Activated CD4-positive, alpha-beta T cell treated with anti-CD3 and anti-CD28 coated beads for 1 hour (primary cell): ENCODE results near the gene RANBP1.

Source experiments
- DNase-seq: peaks from one replicate; pipeline ENCODE4 v3.0.0-alpha.2; 2020

Gene RANBP1

DNA sequence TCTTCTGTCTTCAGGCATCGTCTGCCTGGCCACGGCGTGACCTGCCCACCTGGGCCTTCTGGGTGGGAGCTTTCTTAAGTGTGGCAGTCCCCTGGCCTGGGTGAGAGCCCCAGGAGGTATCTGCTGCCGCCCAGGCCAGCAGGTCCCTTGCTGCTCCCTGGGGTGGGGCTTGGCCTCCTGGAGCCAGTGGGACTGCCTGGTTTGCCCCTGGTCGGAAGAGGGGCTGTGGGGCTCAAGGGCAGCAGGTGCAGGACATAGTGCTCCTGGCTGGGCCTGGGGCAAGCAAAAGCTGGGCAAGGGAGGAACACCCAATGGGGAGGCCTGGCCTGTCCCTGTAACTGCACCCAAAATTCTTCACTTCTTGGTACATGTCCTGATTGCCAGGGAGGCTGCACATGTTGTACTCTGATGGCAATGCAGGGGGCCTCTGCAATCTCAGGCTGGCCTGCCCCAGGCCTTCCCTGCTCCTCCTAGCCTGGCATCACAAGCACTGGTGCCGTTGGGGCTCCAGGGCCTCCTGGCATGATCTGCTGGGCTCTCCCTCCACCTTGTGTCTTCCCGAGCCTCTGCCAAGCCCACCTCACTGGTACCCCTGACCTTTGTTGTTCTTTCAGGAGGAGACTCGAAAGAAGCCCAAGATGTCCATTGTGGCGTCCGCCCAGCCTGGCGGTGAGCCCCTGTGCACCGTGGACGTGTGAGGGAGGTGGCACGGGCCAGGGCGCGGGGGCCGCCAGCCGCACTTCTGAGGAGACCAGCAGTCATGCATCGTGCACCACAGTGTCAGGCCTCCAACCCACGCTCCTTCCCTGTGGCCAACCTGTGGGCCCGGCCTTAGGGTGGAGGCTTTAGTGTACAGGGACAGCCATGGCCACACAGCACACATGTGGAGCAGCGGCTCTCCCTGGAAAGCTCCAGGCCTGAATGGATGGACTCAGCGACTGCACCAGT is 6.2 kb upstream of the RANBP1 start:
- no peak for DNase-seq

DNA sequence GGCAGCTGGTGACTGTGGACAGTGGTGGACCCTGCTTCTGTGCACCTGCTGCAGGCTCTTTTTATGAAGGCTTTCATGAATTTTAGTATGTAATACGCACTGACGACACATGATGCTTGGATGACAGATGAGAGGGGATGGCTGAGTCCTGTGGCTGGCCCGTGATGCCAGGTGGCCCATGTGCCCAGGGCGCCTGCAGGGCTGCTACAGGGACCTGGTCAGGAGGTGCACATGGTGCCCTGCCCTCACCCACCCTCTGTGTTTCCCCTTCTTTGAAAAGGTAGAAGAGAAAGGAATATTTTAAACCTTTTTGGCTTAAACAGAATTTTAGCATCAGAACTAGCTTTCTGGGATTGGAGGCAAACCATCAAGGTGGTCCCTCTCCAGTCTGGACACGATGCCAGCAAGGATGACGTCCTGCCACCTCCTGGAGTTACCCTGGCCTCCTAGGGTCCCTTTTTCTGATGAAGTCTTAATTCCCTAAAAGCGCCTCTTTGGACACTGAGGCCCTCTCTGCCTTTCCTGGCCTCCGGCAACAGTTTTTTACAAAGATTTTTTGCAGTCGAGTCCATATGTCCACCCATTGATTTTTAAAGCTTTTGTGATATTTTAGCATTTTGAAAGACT is 5.4 kb upstream of the RANBP1 start:
- no peak for DNase-seq

DNA sequence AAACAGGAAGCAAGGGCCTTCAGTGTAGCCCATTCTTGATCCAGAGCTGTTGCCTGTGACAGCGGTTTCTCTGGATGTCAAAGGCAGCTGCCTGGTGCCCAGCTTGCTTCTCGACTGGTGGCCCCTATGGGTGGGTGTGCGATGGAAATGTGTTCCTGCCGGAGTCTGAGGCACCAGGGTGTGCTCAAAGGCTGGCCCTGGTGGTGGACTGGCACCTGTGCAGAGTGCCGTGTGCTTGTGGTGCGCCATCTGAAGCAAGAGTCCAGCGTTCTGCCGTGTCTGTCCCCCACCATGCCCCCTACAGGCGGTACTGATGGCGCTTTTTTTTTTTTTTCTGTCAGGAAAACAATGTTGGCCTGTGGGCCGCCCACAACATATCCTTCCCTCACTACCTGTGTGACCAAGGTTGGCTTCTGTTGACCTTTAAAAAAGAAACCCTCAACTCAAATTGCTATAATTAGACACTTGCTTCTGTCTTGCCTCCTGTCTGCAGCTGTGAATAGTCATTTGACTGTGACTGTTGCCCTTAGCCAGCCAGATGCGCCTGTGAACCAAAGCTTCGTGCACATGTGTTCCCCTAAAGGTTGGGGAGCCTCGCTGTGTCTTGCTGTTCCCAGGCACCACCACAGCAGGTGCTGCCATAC is 4.7 kb upstream of the RANBP1 start:
- no peak for DNase-seq

DNA sequence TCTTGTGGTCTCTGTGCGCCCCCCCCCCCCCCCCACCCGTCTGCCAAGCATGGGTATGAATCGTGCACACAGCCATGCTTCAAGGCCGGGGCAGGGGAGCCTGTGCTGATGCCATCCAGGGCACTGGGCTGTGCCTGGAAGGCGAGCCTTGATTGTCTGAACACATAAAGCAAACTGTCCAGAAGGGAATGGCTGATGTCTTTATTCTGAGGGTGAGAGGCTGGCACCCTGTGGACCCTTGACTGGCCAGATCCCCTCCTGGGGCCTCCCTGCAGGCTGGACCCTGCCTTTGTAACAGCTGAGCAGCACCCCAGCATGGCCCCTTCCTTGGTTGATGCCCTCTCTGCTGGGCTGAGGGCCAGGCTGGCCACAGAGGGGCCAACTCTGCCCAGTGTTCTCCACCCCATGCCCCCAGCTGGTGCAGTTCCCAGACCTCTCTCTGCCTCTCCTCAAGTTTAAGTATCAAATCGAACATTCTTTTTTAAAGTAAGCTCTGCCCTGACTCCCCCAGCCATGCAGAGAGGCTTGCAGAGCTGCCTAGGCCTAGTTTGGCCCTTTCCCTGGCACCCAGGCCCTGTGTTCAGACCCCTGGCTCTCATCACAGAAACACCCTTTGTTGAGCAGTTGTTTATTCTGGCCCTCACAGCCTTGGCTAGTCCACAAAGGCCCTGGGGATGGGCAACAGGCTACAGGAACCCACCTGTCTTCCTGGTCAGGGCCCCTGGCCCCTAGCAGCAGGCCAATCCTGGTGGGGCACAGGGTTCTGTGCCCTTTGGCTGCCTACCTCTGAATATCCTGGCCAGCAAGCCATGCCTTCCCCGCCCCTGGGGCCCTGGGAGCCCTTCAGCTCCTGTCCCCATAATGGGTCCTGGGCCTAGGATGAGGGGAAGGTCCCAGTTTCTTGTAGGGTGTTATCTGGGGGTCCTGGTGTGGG is 3.9 kb upstream of the RANBP1 start:
- no peak for DNase-seq

DNA sequence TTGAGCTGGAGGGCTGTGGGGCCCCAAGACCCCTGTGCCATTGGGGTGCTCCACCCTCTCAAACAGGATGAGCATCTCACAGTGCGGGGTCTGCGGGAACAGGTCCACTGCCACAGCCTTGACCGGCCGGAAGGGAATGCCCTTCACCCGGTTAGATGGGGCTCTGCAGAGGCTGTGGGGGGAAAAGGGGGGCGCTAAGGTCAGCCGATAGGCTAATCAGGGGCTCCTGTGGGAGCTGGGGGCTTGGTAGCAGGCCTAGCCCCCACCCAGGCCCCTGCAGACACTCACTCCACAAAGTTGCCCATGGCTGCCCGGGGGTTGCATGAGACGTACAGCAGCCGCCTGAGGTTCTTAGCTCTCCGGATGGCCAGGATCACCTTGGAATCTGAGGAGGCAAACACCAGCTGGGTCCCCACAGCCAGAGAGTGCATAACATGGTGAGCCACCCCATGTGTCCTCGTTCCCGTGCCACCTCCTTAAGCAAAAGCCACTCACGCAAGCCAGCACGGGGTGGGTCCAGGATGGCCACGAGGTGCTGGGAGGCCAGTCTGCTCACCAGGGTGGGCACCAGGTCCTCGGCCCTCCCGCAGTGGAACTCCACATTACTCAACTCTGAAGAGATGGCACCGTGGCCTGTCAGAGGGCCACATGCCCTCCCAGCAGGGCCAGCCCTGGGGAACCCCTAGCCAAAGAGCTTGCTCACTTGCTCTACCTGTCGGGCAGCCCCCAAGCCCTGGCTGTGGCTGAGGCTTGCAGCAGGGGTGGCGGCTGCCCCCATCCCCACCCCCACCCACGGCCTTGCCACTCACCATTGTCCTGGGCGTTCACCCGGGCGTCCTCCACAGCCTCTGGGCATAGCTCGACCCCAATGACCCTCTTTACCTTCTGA is 3.0 kb upstream of the RANBP1 start:
- DNase-seq: no peak

DNA sequence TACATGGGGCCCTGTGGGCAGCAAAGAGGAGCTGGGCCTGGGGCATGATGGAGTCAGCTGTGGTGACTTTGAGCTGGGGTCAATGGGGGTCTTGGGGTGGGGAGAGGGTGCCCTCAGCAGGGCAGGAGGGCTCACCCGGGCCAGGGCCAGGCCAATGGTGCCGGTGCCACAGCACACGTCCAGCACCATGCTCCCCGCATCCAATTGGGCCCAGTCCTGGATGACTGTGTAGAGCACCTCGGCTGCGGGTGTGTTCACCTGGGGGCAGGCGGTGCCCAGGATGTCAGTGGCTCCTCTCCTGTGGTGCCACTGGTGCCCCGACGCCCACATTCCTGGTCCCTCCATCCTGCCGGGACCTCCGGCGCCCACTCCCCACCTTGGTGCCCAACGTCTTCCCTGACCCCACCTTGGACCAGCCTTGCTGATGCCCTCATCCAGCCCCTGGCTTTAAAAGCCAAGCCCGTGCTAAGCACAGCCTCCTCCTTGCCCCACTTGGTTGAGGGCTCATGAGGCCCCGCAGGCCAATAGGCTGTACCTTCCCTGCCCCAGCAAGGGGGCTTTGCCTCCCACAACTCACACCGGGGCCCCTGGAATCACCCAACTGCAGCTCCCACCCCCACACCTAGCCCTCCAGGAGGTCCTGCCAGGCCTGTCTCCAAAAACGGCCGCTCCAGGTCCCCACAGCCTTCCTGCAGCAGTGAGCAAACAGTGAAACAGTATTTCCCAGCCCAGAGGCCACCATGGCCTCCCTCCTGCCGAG is 2.2 kb upstream of the RANBP1 start:
- DNase-seq: no peak

DNA sequence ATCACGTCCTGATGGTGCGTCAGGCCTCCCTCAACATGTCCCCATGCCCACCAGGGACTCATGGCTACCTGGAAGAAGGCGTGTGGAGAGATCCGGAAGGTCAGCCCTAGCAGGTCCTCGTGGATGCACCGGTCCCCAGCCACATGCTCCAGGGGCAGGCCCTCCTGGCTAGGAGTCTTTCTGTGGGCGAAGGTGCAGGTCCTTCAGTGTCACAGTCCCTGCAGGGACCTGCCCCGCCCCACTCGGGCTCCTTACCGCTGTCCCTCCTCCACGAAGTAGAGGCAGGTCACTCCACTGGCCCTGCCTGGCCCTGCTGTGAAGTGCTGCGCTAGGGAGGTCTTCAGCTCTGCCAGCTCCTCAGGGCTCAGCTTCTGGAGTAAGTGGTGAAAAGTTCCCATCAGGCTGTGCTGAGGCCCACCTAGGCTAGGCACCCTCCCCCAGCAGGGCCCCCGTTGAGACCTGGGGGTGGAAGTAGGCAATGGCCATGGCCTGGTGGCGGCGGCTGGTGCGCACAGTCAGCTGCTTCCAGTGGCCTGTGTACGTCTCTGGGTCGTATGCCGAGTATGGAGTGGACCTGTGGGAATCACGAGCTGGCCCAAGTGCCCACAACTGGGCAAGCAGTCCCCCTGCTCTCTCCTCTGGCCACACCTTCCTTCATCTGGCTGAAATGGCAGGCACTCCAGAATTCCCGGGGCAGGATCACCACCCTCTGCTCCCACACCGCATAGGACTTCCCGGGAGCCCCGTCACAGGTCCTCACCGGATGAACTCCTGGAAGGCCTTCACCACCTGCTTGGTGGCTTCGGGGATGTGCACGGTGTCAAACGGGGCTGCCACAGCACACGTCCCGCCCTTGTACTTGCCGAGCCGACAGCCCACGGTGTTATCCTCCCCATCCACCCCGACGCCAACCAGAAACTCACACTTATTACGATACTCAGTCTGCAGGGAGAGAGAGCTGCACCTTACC is 1.1 kb upstream of the RANBP1 start:
- DNase-seq: no peak

DNA sequence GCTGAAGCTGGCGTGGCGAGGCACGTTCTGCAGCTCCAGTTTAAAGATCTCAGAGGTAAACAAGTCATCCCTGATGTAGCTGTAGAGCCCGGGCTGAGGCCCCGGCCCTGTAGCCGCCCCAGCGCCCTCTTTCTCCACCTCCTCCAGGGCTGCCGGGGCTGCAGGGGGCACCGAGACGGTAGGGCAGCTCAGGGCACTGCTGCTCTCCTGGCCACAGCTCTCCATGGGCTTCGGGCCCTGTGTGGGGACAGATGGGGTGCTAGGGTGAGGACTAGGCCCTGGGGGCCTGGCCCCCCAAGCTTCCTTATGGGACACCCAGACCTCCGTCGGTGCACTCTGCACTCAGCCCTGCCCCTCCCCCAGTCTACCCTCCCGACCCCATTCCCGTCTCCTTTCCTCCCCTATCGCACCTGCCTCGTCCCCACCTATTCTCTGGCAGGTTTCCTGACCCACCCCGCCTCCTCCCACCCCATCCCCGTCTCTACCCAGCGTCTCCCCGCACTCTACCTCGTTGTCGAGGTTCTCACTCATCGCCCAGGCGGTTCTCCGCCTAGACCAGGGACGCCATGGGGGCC is 559 bp downstream of the RANBP1 start:
- DNase-seq: no peak

DNA sequence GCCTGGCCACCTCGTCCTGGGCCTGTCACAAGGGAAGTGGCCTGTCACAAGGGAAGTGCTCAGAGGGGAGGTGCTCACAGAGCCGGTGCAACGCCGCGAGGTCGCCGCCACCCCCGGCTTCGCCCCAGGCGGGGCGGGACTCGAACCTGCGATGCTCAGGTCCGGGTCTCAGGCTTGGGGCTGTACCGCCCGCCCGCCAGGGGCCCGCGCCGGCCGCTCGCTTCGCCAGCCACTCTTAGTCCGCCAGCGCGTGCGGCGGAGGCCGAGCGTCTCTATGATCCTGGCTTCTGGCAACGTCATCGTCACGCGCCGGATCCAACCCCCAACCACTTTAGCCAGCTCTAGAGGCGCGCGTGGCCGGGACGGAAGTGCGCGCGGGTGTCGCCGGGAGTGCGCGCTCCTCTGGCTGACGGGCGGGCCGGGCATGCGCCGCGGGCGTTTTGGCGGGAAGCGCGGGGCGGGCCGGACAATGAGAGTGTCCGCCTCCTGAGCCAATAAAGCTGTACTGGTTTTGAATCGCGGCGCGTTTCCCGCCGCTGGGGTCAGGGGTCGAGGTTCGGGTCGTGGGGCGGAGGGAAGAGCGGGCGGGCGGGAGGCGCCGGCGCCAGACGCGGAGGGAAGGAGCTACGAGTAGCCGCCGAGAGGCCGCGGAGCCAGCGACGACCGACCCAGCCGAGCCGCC is 1.2 kb downstream of the RANBP1 start, which contains the start of gene TRMT2A:
TRMT2A (minus strand) TSS at position 276 of the 682 bp plus-strand sequence. CDS start 320 bp downstream, outside the sequence.
- peak; percentile 97 for DNase-seq

DNA sequence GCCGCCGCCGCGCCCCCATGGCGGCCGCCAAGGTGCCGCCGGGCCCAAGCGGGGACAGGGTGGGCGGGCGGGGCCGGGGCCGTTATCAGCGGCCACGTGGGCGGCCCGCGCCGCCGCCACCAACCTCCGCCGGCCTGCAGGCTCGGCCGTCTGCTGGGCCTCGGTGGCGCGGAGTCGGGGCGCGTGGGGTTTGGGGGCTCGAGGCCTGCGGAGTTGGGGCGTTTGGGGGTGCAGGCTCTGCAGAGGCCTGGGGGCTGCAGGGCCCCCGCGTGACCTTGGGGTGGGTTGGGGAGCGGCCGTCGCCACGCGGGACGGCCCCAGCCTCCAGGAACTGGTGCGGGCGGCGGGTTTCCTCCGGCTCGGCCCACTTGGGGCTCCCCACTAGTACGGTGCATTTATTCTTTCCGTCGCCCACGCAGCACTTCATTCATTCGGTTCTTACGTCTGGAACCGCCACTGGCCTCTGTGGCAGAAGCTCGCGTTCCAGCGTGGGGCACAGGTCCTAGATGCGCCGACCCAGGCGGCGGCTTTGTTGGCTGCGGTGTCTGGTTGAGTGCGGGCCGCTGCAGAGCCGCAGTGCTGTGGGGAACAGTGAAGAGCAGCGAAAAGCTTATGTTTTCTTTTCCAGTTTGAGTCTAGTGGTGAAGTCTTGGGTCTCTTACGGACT is 1.9 kb downstream of the RANBP1 start:
- peak; percentile 38 for DNase-seq

DNA sequence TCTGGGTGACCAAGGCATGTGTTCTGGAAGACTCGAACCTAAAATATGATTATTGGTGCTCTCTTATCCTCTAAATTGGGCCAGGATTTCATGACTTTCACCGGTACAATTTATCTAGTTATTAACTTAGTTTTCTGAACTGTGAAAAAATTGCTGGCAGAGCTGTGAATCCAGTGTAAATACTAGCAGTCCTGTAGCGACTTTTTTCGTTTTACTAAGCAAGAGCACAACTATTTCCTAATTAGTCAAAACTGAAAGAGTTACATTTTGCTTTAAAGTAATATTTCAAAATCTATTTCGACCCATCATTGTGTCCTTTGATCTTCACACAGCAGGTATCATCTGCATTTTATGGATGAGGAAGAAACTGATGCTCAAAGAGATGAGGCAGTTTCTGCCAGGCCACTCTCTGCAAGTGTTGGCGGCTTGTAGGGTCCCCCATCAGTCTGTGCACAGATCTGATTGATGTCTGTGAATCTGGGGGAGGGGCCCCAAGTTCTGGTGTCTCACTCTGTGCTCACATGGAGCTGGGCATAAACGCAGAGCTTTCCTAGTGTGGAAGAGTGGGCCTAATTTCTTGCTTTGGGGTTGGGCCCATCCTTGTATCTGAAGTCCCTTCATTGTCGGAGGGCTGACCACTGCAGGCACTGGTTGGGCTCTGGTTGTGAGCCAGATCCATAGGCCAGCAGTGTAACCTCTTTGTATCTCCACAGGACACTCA is 2.6 kb downstream of the RANBP1 start:
- no peak for DNase-seq

DNA sequence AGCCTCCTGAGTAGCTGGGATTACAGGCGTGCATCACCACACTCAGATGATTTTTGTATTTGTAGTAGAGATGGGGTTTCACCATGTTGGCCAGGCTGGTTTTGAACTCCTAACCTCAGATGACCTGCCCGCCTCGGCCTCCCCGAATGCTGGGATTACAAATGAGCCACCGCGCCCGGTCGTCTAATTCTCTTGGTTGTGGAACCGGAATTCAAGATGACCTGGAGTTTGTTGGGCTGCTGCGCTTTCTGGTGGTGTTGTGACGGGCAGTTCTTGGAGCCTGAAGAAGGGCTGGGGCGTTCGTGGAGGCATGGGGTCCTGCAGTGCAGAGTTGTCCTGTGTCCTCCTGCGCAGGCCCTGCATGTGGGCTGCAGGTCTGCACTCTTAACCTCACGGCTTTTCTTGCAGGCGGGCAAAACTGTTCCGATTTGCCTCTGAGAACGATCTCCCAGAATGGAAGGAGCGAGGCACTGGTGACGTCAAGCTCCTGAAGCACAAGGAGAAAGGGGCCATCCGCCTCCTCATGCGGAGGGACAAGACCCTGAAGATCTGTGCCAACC is 6.0 kb downstream of the RANBP1 start:
- DNase-seq: no peak

DNA sequence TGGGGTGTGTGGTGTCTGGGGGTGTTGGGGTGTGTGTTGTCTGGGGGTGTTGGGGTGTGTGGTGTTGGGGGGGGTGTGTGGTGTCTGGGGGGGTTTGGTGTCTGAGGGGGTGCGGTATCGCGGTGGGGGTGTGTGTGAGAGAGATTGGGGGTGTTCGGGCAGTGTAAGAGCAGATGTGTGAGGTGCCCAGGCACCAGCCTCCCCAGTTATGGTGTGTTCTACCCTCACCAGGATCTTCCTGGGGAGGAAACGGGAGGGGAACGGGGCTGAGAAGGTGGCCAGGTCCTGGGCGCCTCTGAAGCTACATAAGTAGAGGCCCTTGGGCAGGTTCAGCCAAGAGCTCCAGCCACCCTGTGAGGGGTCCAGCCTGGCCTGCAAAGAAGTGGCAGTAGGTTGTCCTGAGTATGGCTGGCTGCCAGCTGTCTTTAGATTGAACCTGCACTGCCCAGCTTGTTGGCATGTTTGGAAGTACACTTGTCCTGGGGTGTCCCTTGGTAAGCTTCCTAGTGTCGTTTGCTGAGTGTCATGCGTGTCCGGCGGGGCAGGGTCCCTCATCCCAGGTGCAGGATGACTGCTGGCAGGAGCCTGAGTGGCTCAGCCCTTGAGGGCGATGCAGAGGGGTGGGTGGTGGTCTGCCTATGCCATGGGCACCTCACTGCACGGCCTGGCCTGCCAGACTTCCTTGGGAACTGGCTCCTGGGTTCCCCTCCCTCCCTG is 7.6 kb downstream of the RANBP1 start:
- DNase-seq: no peak

DNA sequence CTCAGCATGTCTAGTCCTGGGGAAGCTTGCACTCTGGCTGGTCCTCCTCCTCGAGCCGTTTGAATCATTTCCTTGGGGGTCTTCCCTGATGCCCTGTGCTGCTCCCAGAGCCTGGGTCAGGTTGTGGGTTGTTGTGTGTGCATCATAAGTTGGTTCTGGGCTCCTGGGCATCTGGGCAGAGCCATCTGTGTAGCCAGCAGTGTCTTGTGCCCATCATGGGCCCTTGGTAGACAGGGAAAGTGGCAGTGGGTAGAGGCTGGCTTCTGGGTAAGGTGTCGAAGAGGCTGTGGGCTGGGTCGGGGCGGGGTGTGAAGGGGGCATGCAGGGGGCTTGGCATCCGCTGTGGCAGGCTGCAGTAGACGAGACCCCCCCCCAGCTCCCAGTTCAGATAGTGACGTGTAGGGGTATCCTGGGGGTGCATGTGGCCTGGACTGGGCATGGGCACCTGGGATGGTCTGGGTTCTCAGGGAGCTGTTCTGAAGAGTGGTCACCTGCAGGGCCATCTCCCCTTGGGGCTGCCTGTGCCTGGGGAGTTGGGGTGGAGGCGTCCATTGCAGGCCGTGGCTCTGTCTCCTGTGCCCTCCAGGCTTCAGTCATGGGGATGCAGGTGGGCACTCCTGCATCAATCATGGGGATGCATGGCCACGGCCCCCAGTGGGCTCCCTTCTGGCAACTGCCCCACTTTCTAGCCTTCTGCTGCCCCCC is 8.3 kb downstream of the RANBP1 start:
- no peak for DNase-seq
